Measurements from ENCODE around the gene RXFP4. TPM values are rescaled to one million over a fixed set of nuclear protein-coding genes. Genes with fewer than 3 reads are reported as not detected.

The RXFP4 gene
- total RNA-seq, 1 experiment from 2014 or later, result not detected

DNA sequence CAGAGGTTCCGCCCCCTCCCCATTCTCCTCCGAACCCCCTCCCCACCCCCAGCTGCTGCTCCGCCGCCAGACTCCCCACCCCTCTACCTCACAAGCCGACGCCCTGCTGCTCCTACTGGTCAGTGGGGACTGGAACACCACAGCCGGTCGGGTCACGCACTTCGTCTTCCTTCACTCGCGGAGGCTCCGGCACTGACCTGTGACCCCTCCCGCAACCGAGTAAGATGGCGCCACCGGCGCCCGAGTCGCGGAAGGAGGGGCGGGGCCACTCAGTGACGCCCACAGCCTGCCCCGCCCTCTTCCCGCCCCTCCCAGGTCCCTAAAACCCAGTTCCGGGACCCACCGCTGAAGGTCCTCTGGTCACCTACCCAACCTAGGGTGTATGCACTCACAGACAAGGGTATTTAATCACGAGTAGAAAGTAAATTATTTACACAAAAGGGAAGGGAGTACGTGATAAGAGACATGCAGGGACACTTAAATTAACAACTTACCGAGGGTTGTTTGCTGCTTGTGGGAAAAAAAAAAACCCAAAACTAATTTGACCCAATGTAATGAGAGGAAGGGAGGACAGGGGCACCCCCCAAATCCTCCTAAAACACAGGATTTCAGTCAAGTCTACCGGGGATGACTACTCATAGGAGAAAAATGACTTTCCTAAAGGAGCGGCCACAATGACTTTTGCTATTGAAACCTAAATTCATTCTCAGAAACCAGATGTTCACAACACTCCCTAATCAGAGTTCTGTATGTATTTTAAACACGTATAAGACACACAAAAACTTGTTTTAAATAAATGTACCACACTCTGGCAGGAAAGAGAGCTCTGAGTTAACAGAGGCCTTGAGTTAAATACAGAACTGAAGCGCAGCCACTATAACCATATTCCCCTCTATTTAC is 30.0 kb upstream of the RXFP4 start, which contains the start of gene RIT1:
Gene RIT1 (minus strand): TSS at position 194 of the 900 bp plus-strand sequence. CDS start 588 bp downstream, outside the sequence.
- POLR2A ChIA-PET, result no interaction called here
- no peaks in the 10 kb centered on the region for H3K9me3 ChIP-seq
- CTCF ChIA-PET, result interaction anchor here (1.2 kb wide), 1 partner anchor 27 kb away, joined by 5 read pairs; no protein-coding TSS in a partner anchor
- peak within 1 kb of the TSS; percentile 57 for H3K4me3 ChIP-seq (ENCODE audit: low read depth, low read length)
- peak; percentile 92 to 93 for DNase-seq
- peaks cover 6% of the 10 kb centered on the region; the same call in 1 of the 2 replicates for H3K36me3 ChIP-seq (ENCODE audit: control insufficient read depth, insufficient read depth, low read length)
- TF ChIP-seq CTCF (IDR thresholded peaks at IDR 0.05; ENCODE audit: insufficient read depth in 1 of 2, low read depth in 1 of 2, low read length in 1 of 2, severe bottlenecking in 1 of 2, unreplicated experiment in 1 of 2), result peak in 1 of 2 experiments; percentile 17
- Mint-ChIP-seq H3K27ac (ENCODE audit: unreplicated experiment) (peak within 1 kb of the TSS; percentile 84), H3K4me1 (ENCODE audit: low read depth, unreplicated experiment) (peaks cover 15% of the 10 kb centered on the region), H3K27me3 (ENCODE audit: insufficient read depth, unreplicated experiment) (no peaks in the 10 kb centered on the region), H3K4me3 (ENCODE audit: unreplicated experiment) (peak within 1 kb of the TSS; percentile 89), H3K9me3 (ENCODE audit: unreplicated experiment) (no peaks in the 10 kb centered on the region), H3K36me3 (ENCODE audit: insufficient read depth, unreplicated experiment) (peaks cover 70% of the 10 kb centered on the region)
- H3K27me3 ChIP-seq (replicated peaks; ENCODE audit: control insufficient read depth, insufficient read depth, low read length), result no peaks in the 10 kb centered on the region
- BruUV-seq (replicated peaks), result no TSS peak
- intact Hi-C loops (cut with micrococcal nuclease; ENCODE audit: unreplicated experiment), result loop anchor here (10.0 kb wide), 1 partner anchor 57 kb away; the partner anchor contains the start of genes GON4L and SYT11
- H3K4me1 ChIP-seq, result 0 out of 2 replicates have a peak, but pooled peaks cover 7% of the 10 kb centered on the region

- ChIA-PET CTCF (interaction anchor here (1.2 kb wide), 1 partner anchor 26 kb away, joined by 5 read pairs; no protein-coding TSS in a partner anchor), POLR2A (no interaction called here)
- no peaks in the 10 kb centered on the region for H3K27me3 ChIP-seq (replicated peaks; ENCODE audit: control insufficient read depth, insufficient read depth, low read length)
- H3K36me3 ChIP-seq (ENCODE audit: control insufficient read depth, insufficient read depth, low read length), result peaks cover 6% of the 10 kb centered on the region; the same call in 1 of the 2 replicates
- H3K9me3 ChIP-seq, result no peaks in the 10 kb centered on the region
- H3K4me1 ChIP-seq, result 0 out of 2 replicates have a peak, but pooled peaks cover 7% of the 10 kb centered on the region
- Mint-ChIP-seq H3K27ac (ENCODE audit: unreplicated experiment) (peak overlapping the region; percentile 84), H3K4me3 (ENCODE audit: unreplicated experiment) (peak overlapping the region; percentile 89), H3K27me3 (ENCODE audit: insufficient read depth, unreplicated experiment) (no peaks in the 10 kb centered on the region), H3K4me1 (ENCODE audit: low read depth, unreplicated experiment) (peaks cover 15% of the 10 kb centered on the region), H3K36me3 (ENCODE audit: insufficient read depth, unreplicated experiment) (peaks cover 63% of the 10 kb centered on the region), H3K9me3 (ENCODE audit: unreplicated experiment) (no peaks in the 10 kb centered on the region)
- intact Hi-C loops (cut with micrococcal nuclease; ENCODE audit: unreplicated experiment), result loop anchor here (10.0 kb wide), 1 partner anchor 57 kb away; the partner anchor contains the start of genes GON4L and SYT11
- DNase-seq, result peak in 1 of 2 experiments; percentile 15
- no TSS peak for BruUV-seq (replicated peaks)
- no peak overlapping the region for H3K4me3 ChIP-seq (ENCODE audit: low read depth, low read length)
- TF ChIP-seq CTCF (IDR thresholded peaks at IDR 0.05; ENCODE audit: insufficient read depth in 1 of 2, low read depth in 1 of 2, low read length in 1 of 2, severe bottlenecking in 1 of 2, unreplicated experiment in 1 of 2), result no peak
These were observed 29.3 kb upstream of the RXFP4 start for GRCh38 chr1:155912056-155912536.

All from Caco-2 (cell line).